H9 (cell line): ENCODE results near the gene PRKAG2. TPM values are rescaled to one million over a fixed set of nuclear protein-coding genes. Genes with fewer than 3 reads are reported as not detected.

Experiments
- DNase-seq: peaks from one replicate; pipeline ENCODE4 v3.0.0-alpha.2; 2017
- H2AFZ ChIP-seq: one replicate; pipeline ENCODE4 v1.6.1; 2013; ENCODE audit warnings: mild to moderate bottlenecking, low read length, control low read depth, moderate library complexity
- H2AK5ac ChIP-seq: 2 replicates; pipeline ENCODE4 v1.6.1; 2013; ENCODE audit warnings: low read length, control low read depth, mixed read lengths; ENCODE audit not compliant: insufficient read length
- H2BK120ac ChIP-seq: one replicate; pipeline ENCODE4 v1.6.1; 2013; ENCODE audit warnings: low read depth, mild to moderate bottlenecking, low read length, control low read depth, inconsistent platforms; ENCODE audit not compliant: poor library complexity, severe bottlenecking
- H2BK12ac ChIP-seq: 2 replicates; pipeline ENCODE4 v1.6.1; 2013; ENCODE audit warnings: low read length, control low read depth, mixed read lengths, low read depth; ENCODE audit not compliant: insufficient read length
- H2BK15ac ChIP-seq: 2 replicates; pipeline ENCODE4 v1.6.1; 2013; ENCODE audit warnings: low read depth, low read length, control low read depth
- H2BK20ac ChIP-seq: one replicate; pipeline ENCODE4 v1.6.1; 2013; ENCODE audit warnings: low read depth, mild to moderate bottlenecking, low read length, control low read depth, inconsistent platforms; ENCODE audit not compliant: poor library complexity, severe bottlenecking
- H2BK5ac ChIP-seq: 2 replicates; pipeline ENCODE4 v1.6.1; 2013; ENCODE audit warnings: low read length, control low read depth, mixed read lengths; ENCODE audit not compliant: insufficient read length
- H3K14ac ChIP-seq: 2 replicates; pipeline ENCODE4 v1.6.1; 2013; ENCODE audit warnings: low read length, control low read depth; ENCODE audit not compliant: insufficient read depth
- H3K18ac ChIP-seq: 2 replicates; pipeline ENCODE4 v1.6.1; 2013; ENCODE audit warnings: low read depth, mild to moderate bottlenecking, mixed read lengths, low read length, control low read depth; ENCODE audit not compliant: insufficient read length
- H3K23ac ChIP-seq: 2 replicates; pipeline ENCODE4 v1.6.1; 2013; ENCODE audit warnings: low read length, control low read depth, mixed read lengths, low read depth; ENCODE audit not compliant: insufficient read length
- H3K23me2 ChIP-seq: 2 replicates; pipeline ENCODE4 v1.6.1; 2013; ENCODE audit warnings: low read depth, mild to moderate bottlenecking, mixed read lengths, low read length, control low read depth; ENCODE audit not compliant: insufficient read length, poor library complexity, severe bottlenecking
- H3K27ac ChIP-seq: 2 replicates; pipeline ENCODE4 v1.5.1; 2013; ENCODE audit warnings: low read length, control low read depth, mixed read lengths, low read depth; ENCODE audit not compliant: insufficient read length
- H3K27me3 ChIP-seq: 2 replicates; pipeline ENCODE4 v1.6.1; 2013; ENCODE audit warnings: low read length, control low read depth, inconsistent platforms; ENCODE audit not compliant: insufficient read depth
- H3K4ac ChIP-seq: 2 replicates; pipeline ENCODE4 v1.6.1; 2013; ENCODE audit warnings: low read depth, mild to moderate bottlenecking, control low read depth, inconsistent platforms, low read length, moderate library complexity
- H3K4me1 ChIP-seq: 2 replicates; pipeline ENCODE4 v1.6.1; 2013; ENCODE audit warnings: low read length, control low read depth, inconsistent platforms; ENCODE audit not compliant: insufficient read depth
- H3K4me2 ChIP-seq: 2 replicates; pipeline ENCODE4 v1.6.1; 2013; ENCODE audit warnings: low read length, control low read depth, mixed read lengths; ENCODE audit not compliant: insufficient read length, insufficient read depth
- H3K56ac ChIP-seq: 2 replicates; pipeline ENCODE4 v1.6.1; 2013; ENCODE audit warnings: low read depth, mild to moderate bottlenecking, mixed read lengths, low read length, control low read depth; ENCODE audit not compliant: insufficient read length
- H3K79me1 ChIP-seq: 2 replicates; pipeline ENCODE4 v1.6.1; 2013; ENCODE audit warnings: low read depth, mild to moderate bottlenecking, moderate library complexity, low read length, control low read depth, inconsistent platforms; ENCODE audit not compliant: insufficient read depth, poor library complexity, severe bottlenecking
- H3K79me2 ChIP-seq: 2 replicates; pipeline ENCODE4 v1.6.1; 2013; ENCODE audit warnings: low read length, control low read depth, inconsistent platforms; ENCODE audit not compliant: insufficient read depth
- H3K9ac ChIP-seq: 2 replicates; pipeline ENCODE4 v1.6.1; 2013; ENCODE audit warnings: low read length, control low read depth, mixed read lengths; ENCODE audit not compliant: insufficient read length; ENCODE audit errors: extremely low read depth
- H3K9me3 ChIP-seq: one replicate; pipeline ENCODE4 v1.6.1; 2013; ENCODE audit warnings: low read depth, low read length, inconsistent platforms; ENCODE audit not compliant: control insufficient read depth
- H3T11ph ChIP-seq: one replicate; pipeline ENCODE4 v1.6.1; 2013; ENCODE audit warnings: mild to moderate bottlenecking, low read length, control low read depth, inconsistent platforms
- H4K20me1 ChIP-seq: one replicate; pipeline ENCODE4 v1.6.1; 2013; ENCODE audit not compliant: control insufficient read depth, insufficient read length, insufficient read depth
- H4K5ac ChIP-seq: 2 replicates; pipeline ENCODE4 v1.6.1; 2013; ENCODE audit warnings: low read depth, mild to moderate bottlenecking, mixed read lengths, low read length, control low read depth; ENCODE audit not compliant: insufficient read length
- H4K8ac ChIP-seq: replicated peaks from 2 replicates; pipeline ENCODE4 v1.6.1; 2013; ENCODE audit warnings: low read length, control low read depth, mixed read lengths, low read depth; ENCODE audit not compliant: insufficient read length
- H4K91ac ChIP-seq: 2 replicates; pipeline ENCODE4 v1.6.1; 2013; ENCODE audit warnings: low read depth, mild to moderate bottlenecking, moderate library complexity, mixed read lengths, low read length, control low read depth; ENCODE audit not compliant: insufficient read length
- H3K27ac Mint-ChIP-seq, 3 experiments: 2 replicates in 2 of 3; 3 replicates in 1 of 3; pipeline ENCODE4 v1.8.0; 2020 to 2021; ENCODE audit warnings: mixed read lengths in 3 of 3, mild to moderate bottlenecking in 1 of 3, moderate library complexity in 1 of 3
- H3K27me3 Mint-ChIP-seq: 2 replicates; pipeline ENCODE4 v1.8.0; 2021; ENCODE audit warnings: low read depth, mild to moderate bottlenecking, moderate library complexity, mixed read lengths
- H3K36me3 Mint-ChIP-seq, 3 experiments: 2 replicates in 2 of 3; 3 replicates in 1 of 3; pipeline ENCODE4 v1.8.0; 2020 to 2021; ENCODE audit warnings: low read depth in 3 of 3, mixed read lengths in 3 of 3; ENCODE audit not compliant: insufficient read depth in 1 of 3
- H3K4me1 Mint-ChIP-seq, 2 experiments: 2 replicates each; pipeline ENCODE4 v1.8.0; 2020; ENCODE audit warnings: mixed read lengths in 2 of 2
- H3K4me3 Mint-ChIP-seq, 2 experiments: 2 replicates in 1 of 2; 3 replicates in 1 of 2; pipeline ENCODE4 v1.8.0; 2020 to 2021; ENCODE audit warnings: mild to moderate bottlenecking in 2 of 2, mixed read lengths in 2 of 2, moderate library complexity in 1 of 2
- H3K9me3 Mint-ChIP-seq, 2 experiments: 2 replicates in 1 of 2; 3 replicates in 1 of 2; pipeline ENCODE4 v1.8.0; 2020; ENCODE audit warnings: mild to moderate bottlenecking in 2 of 2, mixed read lengths in 2 of 2, moderate library complexity in 1 of 2
- WGBS: extraction: QIAGEN DNeasy Blood & Tissue Kit; methylation state at CpG from one replicate; pipeline ENCODE4 v1.1.7; 2013; ENCODE audit warnings: missing lambda C conversion rate, low lambda C conversion rate, mixed read lengths; ENCODE audit not compliant: insufficient read length; ENCODE audit errors: extremely low coverage; 5-methylcytosine and 5-hydroxymethylcytosine counted together
- total RNA-seq: library from RNA; stranded (reverse); gene quantifications from 2 replicates; pipeline ENCODE4 v1.2.1, GENCODE V29; 2021
- TF ChIP-seq, protein P1 (sequence below): fragments of 200-600 bp; sonication (generic); conservative IDR thresholded peaks from 3 replicates; pipeline ENCODE4 v1.8.0; 2021; ENCODE audit warnings: antibody characterized with exemption, mild to moderate bottlenecking

PRKAG2 gene
- total RNA-seq, 1 experiment from 2014 or later, result 11.8 TPM

DNA sequence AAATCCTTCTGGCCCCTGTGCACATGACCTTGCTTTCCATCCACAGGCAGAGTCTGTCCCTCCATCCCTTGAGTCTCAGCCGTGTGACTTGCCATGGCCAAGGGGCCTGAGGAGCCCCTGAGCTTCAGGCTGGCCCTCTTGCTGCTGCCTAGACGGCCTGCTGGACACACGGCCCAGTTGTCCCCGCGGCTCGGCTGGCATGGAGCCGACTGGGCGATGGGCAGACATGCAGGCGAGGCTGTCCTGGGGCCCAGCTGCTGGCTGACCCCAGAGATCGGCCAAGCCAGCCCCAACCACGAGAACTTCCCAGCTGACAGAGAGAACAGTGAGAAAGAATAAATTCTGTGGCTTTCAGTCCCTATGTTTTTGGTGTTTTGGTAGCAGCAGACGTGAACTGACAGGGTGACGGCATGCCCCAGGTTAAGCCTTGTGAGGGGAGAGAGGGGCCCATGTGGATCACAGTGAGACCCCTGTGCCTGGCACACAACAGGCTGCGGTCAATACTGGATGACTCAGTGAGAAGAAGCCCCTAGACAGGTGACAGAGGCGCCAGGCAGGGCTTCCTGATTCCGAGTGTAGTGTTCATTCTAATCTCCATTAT, 11.7 kb downstream of the PRKAG2 start:
- H3K18ac ChIP-seq, result no peak overlapping the region
- no CpG with 5 or more reads among the region's 16 CpGs for WGBS
- no peak overlapping the region for H3K23ac ChIP-seq
- H3K27ac Mint-ChIP-seq, result no peak overlapping the region; a peak in 1 of 7 replicates
- no peak overlapping the region; the same call in 1 of the 2 replicates for H3K14ac ChIP-seq
- H3K56ac ChIP-seq, result no peak overlapping the region
- H2AFZ ChIP-seq, result no peak overlapping the region
- H3K9me3 ChIP-seq, result no peaks in the 10 kb centered on the region
- H2BK15ac ChIP-seq, result no peak overlapping the region; the same call in 1 of the 2 replicates
- no peak overlapping the region for H3K4me2 ChIP-seq
- H3K9me3 Mint-ChIP-seq, result no peaks in the 10 kb centered on the region
- DNase-seq, result no peak
- H3K4me1 Mint-ChIP-seq, result peaks cover 18 to 24% of the 10 kb centered on the region in 2 experiments
- H3K79me1 ChIP-seq, result no peaks in the 10 kb centered on the region
- H2BK12ac ChIP-seq, result no peak overlapping the region
- H3K27me3 Mint-ChIP-seq, result peaks cover 5% of the 10 kb centered on the region; the same call in 1 of the 2 replicates
- H4K5ac ChIP-seq, result no peak overlapping the region
- H3K36me3 Mint-ChIP-seq, result no peaks in the 10 kb centered on the region
- no peaks in the 10 kb centered on the region for H4K20me1 ChIP-seq
- no peak overlapping the region for H2BK5ac ChIP-seq
- no peak overlapping the region for H2BK120ac ChIP-seq
- no peak overlapping the region for H3K4ac ChIP-seq
- no peaks in the 10 kb centered on the region for H3K79me2 ChIP-seq
- H2BK20ac ChIP-seq, result no peak overlapping the region
- no peaks in the 10 kb centered on the region for H3K27me3 ChIP-seq
- no peak overlapping the region for H4K8ac ChIP-seq
- no peak overlapping the region for H2AK5ac ChIP-seq
- peaks cover 2% of the 10 kb centered on the region; the same call in 1 of the 2 replicates for H3K4me1 ChIP-seq
- no peak overlapping the region for H3K27ac ChIP-seq
- no peak overlapping the region for H3T11ph ChIP-seq
- no peak overlapping the region for H3K9ac ChIP-seq
- H4K91ac ChIP-seq, result no peak overlapping the region
- H3K4me3 Mint-ChIP-seq, result no peak overlapping the region
- TF ChIP-seq, protein P1, sequence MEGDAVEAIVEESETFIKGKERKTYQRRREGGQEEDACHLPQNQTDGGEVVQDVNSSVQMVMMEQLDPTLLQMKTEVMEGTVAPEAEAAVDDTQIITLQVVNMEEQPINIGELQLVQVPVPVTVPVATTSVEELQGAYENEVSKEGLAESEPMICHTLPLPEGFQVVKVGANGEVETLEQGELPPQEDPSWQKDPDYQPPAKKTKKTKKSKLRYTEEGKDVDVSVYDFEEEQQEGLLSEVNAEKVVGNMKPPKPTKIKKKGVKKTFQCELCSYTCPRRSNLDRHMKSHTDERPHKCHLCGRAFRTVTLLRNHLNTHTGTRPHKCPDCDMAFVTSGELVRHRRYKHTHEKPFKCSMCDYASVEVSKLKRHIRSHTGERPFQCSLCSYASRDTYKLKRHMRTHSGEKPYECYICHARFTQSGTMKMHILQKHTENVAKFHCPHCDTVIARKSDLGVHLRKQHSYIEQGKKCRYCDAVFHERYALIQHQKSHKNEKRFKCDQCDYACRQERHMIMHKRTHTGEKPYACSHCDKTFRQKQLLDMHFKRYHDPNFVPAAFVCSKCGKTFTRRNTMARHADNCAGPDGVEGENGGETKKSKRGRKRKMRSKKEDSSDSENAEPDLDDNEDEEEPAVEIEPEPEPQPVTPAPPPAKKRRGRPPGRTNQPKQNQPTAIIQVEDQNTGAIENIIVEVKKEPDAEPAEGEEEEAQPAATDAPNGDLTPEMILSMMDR, result no peak
- H3K23me2 ChIP-seq, result no peaks in the 10 kb centered on the region
